ENCODE results near the gene ETS1.

Gene ETS1

GRCh38 chr11:128487978-128488377, 99.4 kb downstream of the ETS1 start:
- H3K4me1 ChIP-seq (ENCODE audit: control insufficient read depth, insufficient read depth, low read length) = no peaks in the 10 kb centered on the region
- POLR2A ChIA-PET = no interaction called here
- no peak for TF ChIP-seq ZNF214 (tag by site-specific recombination; IDR thresholded peaks at IDR 0.05; ENCODE audit: borderline replicate concordance)
- TF ChIP-seq, protein P1, sequence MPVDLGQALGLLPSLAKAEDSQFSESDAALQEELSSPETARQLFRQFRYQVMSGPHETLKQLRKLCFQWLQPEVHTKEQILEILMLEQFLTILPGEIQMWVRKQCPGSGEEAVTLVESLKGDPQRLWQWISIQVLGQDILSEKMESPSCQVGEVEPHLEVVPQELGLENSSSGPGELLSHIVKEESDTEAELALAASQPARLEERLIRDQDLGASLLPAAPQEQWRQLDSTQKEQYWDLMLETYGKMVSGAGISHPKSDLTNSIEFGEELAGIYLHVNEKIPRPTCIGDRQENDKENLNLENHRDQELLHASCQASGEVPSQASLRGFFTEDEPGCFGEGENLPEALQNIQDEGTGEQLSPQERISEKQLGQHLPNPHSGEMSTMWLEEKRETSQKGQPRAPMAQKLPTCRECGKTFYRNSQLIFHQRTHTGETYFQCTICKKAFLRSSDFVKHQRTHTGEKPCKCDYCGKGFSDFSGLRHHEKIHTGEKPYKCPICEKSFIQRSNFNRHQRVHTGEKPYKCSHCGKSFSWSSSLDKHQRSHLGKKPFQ (tag by site-specific recombination; IDR thresholded peaks at IDR 0.05) = no peak
- no peak for TF ChIP-seq ZNF548 (tag by site-specific recombination; IDR thresholded peaks at IDR 0.05)
- TF ChIP-seq ZNF791 (tag by site-specific recombination; IDR thresholded peaks at IDR 0.05) = no peak
- no peak for TF ChIP-seq ZNF692 (tag by site-specific recombination; IDR thresholded peaks at IDR 0.05)
- TF ChIP-seq ZNF555 (tag by site-specific recombination; conservative IDR thresholded peaks at IDR 0.05) = no peak
- no peak for TF ChIP-seq ZBTB6 (tag by site-specific recombination; IDR thresholded peaks at IDR 0.05)
- no peak for TF ChIP-seq ZNF2 (tag by site-specific recombination; IDR thresholded peaks at IDR 0.05)
- TF ChIP-seq GLI2 (tag by site-specific recombination; IDR thresholded peaks at IDR 0.05; ENCODE audit: borderline replicate concordance, low read depth) = no peak
- TF ChIP-seq ZNF623 (tag by site-specific recombination; IDR thresholded peaks at IDR 0.05) = no peak
- no peak for TF ChIP-seq ZNF510 (tag by site-specific recombination; IDR thresholded peaks at IDR 0.05; ENCODE audit: insufficient replicate concordance)
- no peak for TF ChIP-seq ZNF302 (tag by site-specific recombination; IDR thresholded peaks at IDR 0.05; ENCODE audit: low read depth)
- TF ChIP-seq ZNF121 (tag by site-specific recombination; IDR thresholded peaks at IDR 0.05) = no peak
- TF ChIP-seq SALL2 (tag by site-specific recombination; IDR thresholded peaks at IDR 0.05; ENCODE audit: borderline replicate concordance) = no peak
- no peak for TF ChIP-seq ZNF701 (tag by site-specific recombination; IDR thresholded peaks at IDR 0.05)
- H3K4me3 ChIP-seq (ENCODE audit: low read depth, low read length) = no peak overlapping the region
- no peaks in the 10 kb centered on the region for H3K9me3 ChIP-seq (ENCODE audit: control insufficient read depth, insufficient read depth, low read depth, low read length)
- H3K36me3 ChIP-seq (ENCODE audit: control insufficient read depth in 2 of 2, insufficient read depth in 1 of 2, low read length in 2 of 2) = peaks cover 0 to 50% of the 10 kb centered on the region in 2 experiments; a peak in 1 of 3 replicates
- CTCF ChIA-PET = no interaction called here
- H3K27ac ChIP-seq (ENCODE audit: extremely low read depth, low read depth, low read length) = no peak overlapping the region

DNA sequence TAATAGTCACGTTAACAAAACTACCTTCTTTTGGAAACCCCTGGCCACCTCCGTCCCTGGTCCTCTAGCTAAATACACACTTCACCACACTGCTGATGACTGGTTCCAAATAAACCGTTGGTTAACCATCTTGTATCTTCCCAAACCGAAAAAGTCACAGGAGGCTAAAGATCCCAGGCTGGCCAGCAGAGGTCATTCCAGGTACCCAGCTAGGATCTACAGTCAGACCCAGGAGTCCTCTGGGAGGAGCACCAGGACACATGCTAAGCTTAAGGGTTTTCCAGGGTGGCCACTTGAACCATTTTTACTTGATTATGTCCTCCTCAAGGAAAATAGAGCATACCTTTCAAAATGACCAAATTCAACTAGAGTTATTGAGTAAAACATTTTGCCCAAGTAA, 103.2 kb downstream of the ETS1 start:
- H3K27ac ChIP-seq (ENCODE audit: extremely low read depth, low read depth, low read length) = no peak overlapping the region
- no peaks in the 10 kb centered on the region for H3K9me3 ChIP-seq (ENCODE audit: control insufficient read depth, insufficient read depth, low read depth, low read length)
- TF ChIP-seq ZNF571 (tag by site-specific recombination; IDR thresholded peaks at IDR 0.05) = no peak
- no peak for TF ChIP-seq ZNF132 (tag by site-specific recombination; IDR thresholded peaks at IDR 0.05; ENCODE audit: borderline replicate concordance)
- TF ChIP-seq ZNF155 (tag by site-specific recombination; IDR thresholded peaks at IDR 0.05) = no peak
- no peak for TF ChIP-seq ZNF350 (tag by site-specific recombination; IDR thresholded peaks at IDR 0.05)
- no peak for TF ChIP-seq ZFP3 (tag by site-specific recombination; IDR thresholded peaks at IDR 0.05; ENCODE audit: low read depth)
- no peak for TF ChIP-seq ZFP41 (tag by site-specific recombination; IDR thresholded peaks at IDR 0.05; ENCODE audit: borderline replicate concordance)
- no peak for TF ChIP-seq ZNF302 (tag by site-specific recombination; IDR thresholded peaks at IDR 0.05; ENCODE audit: low read depth)
- no peak for TF ChIP-seq ZNF529 (tag by site-specific recombination; IDR thresholded peaks at IDR 0.05; ENCODE audit: insufficient replicate concordance)
- no peak for TF ChIP-seq ZNF654 (tag by site-specific recombination; IDR thresholded peaks at IDR 0.05; ENCODE audit: low read depth)
- no peak for TF ChIP-seq ZNF311 (tag by site-specific recombination; IDR thresholded peaks at IDR 0.05; ENCODE audit: borderline replicate concordance)
- no peak for TF ChIP-seq HOXD13 (CRISPR knock-in tag; IDR thresholded peaks at IDR 0.05; ENCODE audit: borderline replicate concordance)
- no peak for TF ChIP-seq REPIN1 (tag by site-specific recombination; IDR thresholded peaks at IDR 0.05; ENCODE audit: low read depth)
- TF ChIP-seq BCL6B (tag by site-specific recombination; IDR thresholded peaks at IDR 0.05) = no peak
- no peak for TF ChIP-seq YY2 (tag by site-specific recombination; IDR thresholded peaks at IDR 0.05)
- TF ChIP-seq, protein P2, sequence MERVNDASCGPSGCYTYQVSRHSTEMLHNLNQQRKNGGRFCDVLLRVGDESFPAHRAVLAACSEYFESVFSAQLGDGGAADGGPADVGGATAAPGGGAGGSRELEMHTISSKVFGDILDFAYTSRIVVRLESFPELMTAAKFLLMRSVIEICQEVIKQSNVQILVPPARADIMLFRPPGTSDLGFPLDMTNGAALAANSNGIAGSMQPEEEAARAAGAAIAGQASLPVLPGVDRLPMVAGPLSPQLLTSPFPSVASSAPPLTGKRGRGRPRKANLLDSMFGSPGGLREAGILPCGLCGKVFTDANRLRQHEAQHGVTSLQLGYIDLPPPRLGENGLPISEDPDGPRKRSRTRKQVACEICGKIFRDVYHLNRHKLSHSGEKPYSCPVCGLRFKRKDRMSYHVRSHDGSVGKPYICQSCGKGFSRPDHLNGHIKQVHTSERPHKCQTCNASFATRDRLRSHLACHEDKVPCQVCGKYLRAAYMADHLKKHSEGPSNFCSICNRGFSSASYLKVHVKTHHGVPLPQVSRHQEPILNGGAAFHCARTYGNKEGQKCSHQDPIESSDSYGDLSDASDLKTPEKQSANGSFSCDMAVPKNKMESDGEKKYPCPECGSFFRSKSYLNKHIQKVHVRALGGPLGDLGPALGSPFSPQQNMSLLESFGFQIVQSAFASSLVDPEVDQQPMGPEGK (tag by site-specific recombination; IDR thresholded peaks at IDR 0.05) = no peak
- TF ChIP-seq ZBTB1 (tag by site-specific recombination; IDR thresholded peaks at IDR 0.05) = no peak
- peaks cover 0 to 52% of the 10 kb centered on the region in 2 experiments; a peak in 1 of 3 replicates for H3K36me3 ChIP-seq (ENCODE audit: control insufficient read depth in 2 of 2, insufficient read depth in 1 of 2, low read length in 2 of 2)
- ChIA-PET POLR2A (no interaction called here), CTCF (interaction anchor here (0.8 to 1.1 kb wide), 4 partner anchors 11 to 147 kb away, joined by 3 to 4 read pairs (median 3); no protein-coding TSS in a partner anchor)
- H3K4me1 ChIP-seq (ENCODE audit: control insufficient read depth, insufficient read depth, low read length) = no peaks in the 10 kb centered on the region
- H3K4me3 ChIP-seq (ENCODE audit: low read depth, low read length) = no peak overlapping the region

Data from HEK293 (cell line).